ENCODE measurements around the gene ARHGEF16.

GRCh38 chr1:3509721-3510120 lies 55.3 kb downstream of the ARHGEF16 start:
- no peak for TF ChIP-seq POLR2A (IDR thresholded peaks at IDR 0.05; ENCODE audit: low read length)
- no peak for TF ChIP-seq GATA1 (IDR thresholded peaks at IDR 0.05; ENCODE audit: low read depth, low read length)
